GM06990 (cell line): ENCODE data around the gene MAPK4.

ENCODE experiments used
- DNase-seq: peaks from one replicate; pipeline ENCODE4 v3.0.0-alpha.2; 2011; ENCODE audit not compliant: insufficient read length; ENCODE audit errors: extremely low read depth
- H3K27me3 ChIP-seq: replicated peaks from 2 replicates; pipeline ENCODE4 v1.6.0; 2011; ENCODE audit warnings: low read length; ENCODE audit not compliant: control insufficient read depth, insufficient read depth
- H3K36me3 ChIP-seq: 2 replicates; pipeline ENCODE4 v1.5.1; 2011; ENCODE audit warnings: low read length; ENCODE audit not compliant: control insufficient read depth, insufficient read depth
- H3K4me3 ChIP-seq: replicated peaks from 2 replicates; pipeline ENCODE4 v1.5.1; 2011; ENCODE audit warnings: low read depth, mild to moderate bottlenecking, control low read depth, low read length
- TF ChIP-seq, protein P1 (sequence below): IDR thresholded peaks from 2 replicates; pipeline ENCODE4 v1.5.1; 2011; ENCODE audit warnings: low read length, control low read depth, mild to moderate bottlenecking, inconsistent platforms; ENCODE audit not compliant: insufficient read depth, poor library complexity, severe bottlenecking

MAPK4 gene

GRCh38 chr18:50644807-50645206 lies 84.9 kb downstream of the MAPK4 start:
- no peaks in the 10 kb centered on the region for H3K36me3 ChIP-seq
- H3K4me3 ChIP-seq, result no peak overlapping the region
- no peaks in the 10 kb centered on the region; the same call in none of the 2 replicates for H3K27me3 ChIP-seq
- no peak for DNase-seq
- TF ChIP-seq, protein P1, sequence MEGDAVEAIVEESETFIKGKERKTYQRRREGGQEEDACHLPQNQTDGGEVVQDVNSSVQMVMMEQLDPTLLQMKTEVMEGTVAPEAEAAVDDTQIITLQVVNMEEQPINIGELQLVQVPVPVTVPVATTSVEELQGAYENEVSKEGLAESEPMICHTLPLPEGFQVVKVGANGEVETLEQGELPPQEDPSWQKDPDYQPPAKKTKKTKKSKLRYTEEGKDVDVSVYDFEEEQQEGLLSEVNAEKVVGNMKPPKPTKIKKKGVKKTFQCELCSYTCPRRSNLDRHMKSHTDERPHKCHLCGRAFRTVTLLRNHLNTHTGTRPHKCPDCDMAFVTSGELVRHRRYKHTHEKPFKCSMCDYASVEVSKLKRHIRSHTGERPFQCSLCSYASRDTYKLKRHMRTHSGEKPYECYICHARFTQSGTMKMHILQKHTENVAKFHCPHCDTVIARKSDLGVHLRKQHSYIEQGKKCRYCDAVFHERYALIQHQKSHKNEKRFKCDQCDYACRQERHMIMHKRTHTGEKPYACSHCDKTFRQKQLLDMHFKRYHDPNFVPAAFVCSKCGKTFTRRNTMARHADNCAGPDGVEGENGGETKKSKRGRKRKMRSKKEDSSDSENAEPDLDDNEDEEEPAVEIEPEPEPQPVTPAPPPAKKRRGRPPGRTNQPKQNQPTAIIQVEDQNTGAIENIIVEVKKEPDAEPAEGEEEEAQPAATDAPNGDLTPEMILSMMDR, result peak; percentile 29

DNA sequence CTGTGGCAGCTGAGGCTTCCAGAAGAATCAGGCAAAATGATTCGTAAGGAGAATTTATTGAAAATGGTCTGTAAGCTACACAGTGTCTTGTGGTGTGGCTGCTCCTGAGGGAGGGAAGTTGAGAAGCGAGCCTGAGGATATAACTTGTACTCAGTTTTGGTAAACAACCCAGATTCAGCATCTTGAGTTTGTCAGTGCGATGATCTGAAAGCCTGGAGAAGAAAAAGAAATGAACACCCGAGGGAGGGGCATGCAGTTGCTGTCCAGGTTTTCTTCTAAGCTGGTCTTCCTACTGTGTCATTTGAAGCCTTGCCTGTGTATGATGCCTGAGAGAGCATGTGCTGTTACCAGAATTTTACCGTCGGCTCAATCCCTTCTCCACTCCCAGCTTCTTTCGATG lies 87.3 kb downstream of the MAPK4 start:
- Histone ChIP-seq H3K27me3 (no peaks in the 10 kb centered on the region; the same call in none of the 2 replicates), H3K36me3 (no peaks in the 10 kb centered on the region), H3K4me3 (no peak overlapping the region)
- DNase-seq, result no peak
- TF ChIP-seq, protein P1, result no peak

DNA sequence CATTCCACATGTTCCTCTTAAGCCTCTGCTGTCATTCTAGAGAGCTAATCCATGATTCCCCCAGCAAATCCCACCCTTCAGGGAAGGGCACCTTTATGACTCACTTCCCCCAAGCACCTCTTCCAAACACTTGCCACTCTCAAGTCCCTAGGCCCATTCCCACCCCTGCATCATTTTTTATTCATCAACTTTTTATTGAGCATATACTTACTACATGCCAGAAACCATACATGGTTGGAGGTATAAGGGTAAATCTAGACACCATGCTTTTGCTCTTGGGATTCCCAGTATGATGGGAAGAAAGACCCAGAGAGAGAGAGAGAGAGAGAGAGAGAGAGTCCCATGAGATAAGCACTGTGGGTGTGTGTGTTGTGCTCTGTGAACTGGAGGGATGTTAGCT lies 87.9 kb downstream of the MAPK4 start:
- Histone ChIP-seq H3K4me3 (no peak overlapping the region), H3K27me3 (no peaks in the 10 kb centered on the region; the same call in none of the 2 replicates), H3K36me3 (no peaks in the 10 kb centered on the region)
- TF ChIP-seq, protein P1, result no peak
- DNase-seq, result no peak

- TF ChIP-seq, protein P1, result no peak
- Histone ChIP-seq H3K36me3 (no peaks in the 10 kb centered on the region), H3K27me3 (no peaks in the 10 kb centered on the region), H3K4me3 (no peak overlapping the region)
- no peak for DNase-seq
Measured at GRCh38 chr18:50649821-50650220, 89.9 kb downstream of the MAPK4 start.

GRCh38 chr18:50651334-50651733 lies 91.4 kb downstream of the MAPK4 start:
- TF ChIP-seq, protein P1, result no peak
- Histone ChIP-seq H3K36me3 (no peaks in the 10 kb centered on the region), H3K27me3 (no peaks in the 10 kb centered on the region), H3K4me3 (no peak overlapping the region)
- DNase-seq, result no peak
